Hepatocyte (in vitro differentiated cells): ENCODE measurements around the gene TMEM141. TPM values are rescaled to one million over a fixed set of nuclear protein-coding genes. Genes with fewer than 3 reads are reported as not detected.
"Not testable (repeated sequence)": the region's sequence is repeated elsewhere in the genome, so short reads cannot be mapped to it uniquely, and the experiment has no call there.

Source experiments
- DNase-seq: peaks from one replicate; pipeline ENCODE4 v3.0.0-alpha.2; 2016; ENCODE audit warnings: low spot score
- H2AFZ ChIP-seq: fragments of 200-600 bp; sonication (generic); 2 replicates; pipeline ENCODE4 v1.6.0; 2016; ENCODE audit warnings: antibody characterized with exemption, mild to moderate bottlenecking
- H3K27ac ChIP-seq: fragments of 200-600 bp; sonication (generic); 2 replicates; pipeline ENCODE4 v1.5.1; 2016; ENCODE audit warnings: mild to moderate bottlenecking
- H3K27me3 ChIP-seq: fragments of 200-600 bp; sonication (generic); 2 replicates; pipeline ENCODE4 v1.6.1; 2016
- H3K36me3 ChIP-seq: fragments of 200-600 bp; sonication (generic); replicated peaks from 2 replicates; pipeline ENCODE4 v1.5.1; 2016; ENCODE audit warnings: low read depth; ENCODE audit not compliant: insufficient read depth
- H3K4me1 ChIP-seq: fragments of 200-600 bp; sonication (generic); 2 replicates; pipeline ENCODE4 v1.5.1; 2016; ENCODE audit warnings: mild to moderate bottlenecking, moderate library complexity; ENCODE audit not compliant: insufficient read depth
- H3K4me2 ChIP-seq: fragments of 200-600 bp; sonication (generic); 2 replicates; pipeline ENCODE4 v1.6.0; 2016
- H3K4me3 ChIP-seq: fragments of 200-600 bp; sonication (generic); 2 replicates; pipeline ENCODE4 v1.5.1; 2016; ENCODE audit warnings: mild to moderate bottlenecking
- H3K79me2 ChIP-seq: fragments of 200-600 bp; sonication (generic); 2 replicates; pipeline ENCODE4 v1.6.0; 2017; ENCODE audit warnings: mild to moderate bottlenecking
- H3K9me2 ChIP-seq: fragments of 200-600 bp; sonication (generic); replicated peaks from 2 replicates; pipeline ENCODE4 v1.6.0; 2017; ENCODE audit warnings: mild to moderate bottlenecking; ENCODE audit not compliant: insufficient read depth
- H3K9me3 ChIP-seq: fragments of 200-600 bp; sonication (generic); 2 replicates; pipeline ENCODE4 v1.5.1; 2016; ENCODE audit warnings: low read depth, mild to moderate bottlenecking
- H4K20me1 ChIP-seq: fragments of 200-600 bp; sonication (generic); 2 replicates; pipeline ENCODE4 v1.6.0; 2016; ENCODE audit warnings: mild to moderate bottlenecking; ENCODE audit not compliant: insufficient read depth, poor library complexity, severe bottlenecking
- CTCF ChIP-seq: fragments of 200-600 bp; sonication (generic); IDR thresholded peaks from 2 replicates; pipeline ENCODE4 v1.5.1; 2016; ENCODE audit warnings: antibody characterized with exemption, mild to moderate bottlenecking; ENCODE audit not compliant: poor library complexity
- EZH2 ChIP-seq: fragments of 200-600 bp; sonication (generic); IDR thresholded peaks from 2 replicates; pipeline ENCODE4 v1.6.1; 2016; ENCODE audit warnings: antibody characterized with exemption, mild to moderate bottlenecking, borderline replicate concordance
- EZH2phosphoT487 ChIP-seq: fragments of 200-600 bp; sonication (generic); IDR thresholded peaks from one replicate; pipeline ENCODE4 v1.6.1; 2018; ENCODE audit warnings: antibody characterized with exemption, mild to moderate bottlenecking, low read depth, moderate library complexity; ENCODE audit not compliant: unreplicated experiment, severe bottlenecking
- WGBS: methylation state at CpG from one replicate; pipeline ENCODE4 v1.1.6; 2016; ENCODE audit warnings: low lambda C conversion rate; ENCODE audit errors: missing lambda C conversion rate; 5-methylcytosine and 5-hydroxymethylcytosine counted together
- polyA plus RNA-seq: library from polyadenylated mRNA; unstranded; fragments of >200 nt; fragmentation: Nextera tagmentation; extraction: Ambion mirVana; gene quantifications from 2 replicates; pipeline ENCODE4 v1.2.1, GENCODE V29; 2016
- total RNA-seq: library from RNA; depleted of rRNA; stranded (reverse); fragments of >200 nt; gene quantifications from 2 replicates; pipeline ENCODE4 v1.2.3, GENCODE V29; 2014

Gene TMEM141
- total and polyA plus RNA-seq, 2 experiments from 2014 or later: 230 to 385 TPM

GRCh38 chr9:136831720-136832104 lies 40.6 kb downstream of the TMEM141 start:
- no peaks in the 10 kb centered on the region for H3K9me2 ChIP-seq
- TF ChIP-seq CTCF (no peak), EZH2phosphoT487 (no peak), EZH2 (no peak)
- H3K79me2 ChIP-seq: no peaks in the 10 kb centered on the region
- no peak overlapping the region for H3K4me3 ChIP-seq
- no peaks in the 10 kb centered on the region for H3K9me3 ChIP-seq
- H3K4me1 ChIP-seq: no peaks in the 10 kb centered on the region
- H3K27me3 ChIP-seq: no peaks in the 10 kb centered on the region
- H3K27ac ChIP-seq: no peak overlapping the region
- no peak overlapping the region for H3K4me2 ChIP-seq
- H3K36me3 ChIP-seq: no peaks in the 10 kb centered on the region
- WGBS: 95% methylated on average over 17 of the region's 23 CpGs
- no peak for DNase-seq
- H2AFZ ChIP-seq: no peak overlapping the region
- H4K20me1 ChIP-seq: no peaks in the 10 kb centered on the region

GRCh38 chr9:136832581-136832980 lies 41.4 kb downstream of the TMEM141 start:
- no peak for DNase-seq
- no peaks in the 10 kb centered on the region for H3K27me3 ChIP-seq
- H3K4me3 ChIP-seq: no peak overlapping the region
- TF ChIP-seq EZH2 (no peak), CTCF (no peak)
- WGBS: 89% methylated on average over 9 of the region's 9 CpGs
- H3K36me3 ChIP-seq: no peaks in the 10 kb centered on the region
- no peaks in the 10 kb centered on the region for H3K4me1 ChIP-seq
- H3K27ac ChIP-seq: no peak overlapping the region
- no peaks in the 10 kb centered on the region for H4K20me1 ChIP-seq
- no peak overlapping the region for H3K4me2 ChIP-seq
- no peaks in the 10 kb centered on the region for H3K9me3 ChIP-seq
- H3K9me2 ChIP-seq: no peaks in the 10 kb centered on the region
- no peak overlapping the region for H2AFZ ChIP-seq
- H3K79me2 ChIP-seq: no peaks in the 10 kb centered on the region

- not testable (repeated sequence) for H3K27me3 ChIP-seq, DNase-seq, H3K4me1 ChIP-seq, H3K9me2 ChIP-seq, H3K9me3 ChIP-seq, H4K20me1 ChIP-seq, H2AFZ ChIP-seq, H3K4me2 ChIP-seq, H3K36me3 ChIP-seq, H3K4me3 ChIP-seq, H3K79me2 ChIP-seq, H3K27ac ChIP-seq
- WGBS: 87% methylated on average over 10 of the region's 16 CpGs
These were observed 42.4 kb downstream of the TMEM141 start for GRCh38 chr9:136833381-136834048.

GRCh38 chr9:136835162-136835931 lies 44.2 kb downstream of the TMEM141 start:
- no peak overlapping the region for H3K27ac ChIP-seq
- H3K36me3 ChIP-seq: no peaks in the 10 kb centered on the region
- no peaks in the 10 kb centered on the region for H3K27me3 ChIP-seq
- H3K9me2 ChIP-seq: no peaks in the 10 kb centered on the region
- H4K20me1 ChIP-seq: peaks cover 5% of the 10 kb centered on the region
- WGBS: 93% methylated on average over 36 of the region's 36 CpGs
- H3K4me3 ChIP-seq: no peak overlapping the region
- H3K79me2 ChIP-seq: no peaks in the 10 kb centered on the region
- no peaks in the 10 kb centered on the region for H3K9me3 ChIP-seq
- no peak for TF ChIP-seq EZH2phosphoT487
- no peak for TF ChIP-seq CTCF
- no peak for TF ChIP-seq EZH2
- H3K4me2 ChIP-seq: no peak overlapping the region
- H3K4me1 ChIP-seq: peaks cover 7% of the 10 kb centered on the region
- H2AFZ ChIP-seq: no peak overlapping the region
- no peak for DNase-seq
